Measurements from ENCODE around the gene MNT. TPM values are rescaled to one million over a fixed set of nuclear protein-coding genes. Genes with fewer than 3 reads are reported as not detected.

The MNT gene
- total RNA-seq, 4 donors from 2014 or later, result 9.5 to 57.8 (median 39.0) TPM

DNA sequence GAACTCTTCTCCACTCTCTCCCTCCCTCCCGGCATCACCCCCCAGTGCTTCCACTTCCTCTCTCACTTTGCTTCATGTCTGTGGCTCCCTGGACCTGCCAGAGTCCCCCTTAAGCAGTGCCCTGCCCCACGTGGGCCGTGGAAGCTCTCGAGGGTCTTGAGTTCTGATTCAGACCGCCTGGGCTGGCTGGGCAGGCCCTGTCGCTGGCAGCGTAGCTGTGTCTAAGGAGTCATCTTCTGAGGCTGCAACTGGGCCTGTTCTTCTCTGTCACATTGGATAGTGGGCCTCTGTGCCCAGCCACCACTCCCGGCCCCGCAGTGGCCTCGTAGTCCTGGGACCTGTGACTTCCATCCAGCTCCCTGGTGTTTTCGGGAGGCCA lies 30.7 kb downstream of the MNT start:
- H3K27ac ChIP-seq, result no peak overlapping the region
- peaks cover 0 to 43% (median 0%) of the 10 kb centered on the region in 3 donors for H3K36me3 ChIP-seq
- H3K4me3 ChIP-seq, result no peak overlapping the region
- no peaks in the 10 kb centered on the region for H3K9me3 ChIP-seq
- TF ChIP-seq, protein P1, sequence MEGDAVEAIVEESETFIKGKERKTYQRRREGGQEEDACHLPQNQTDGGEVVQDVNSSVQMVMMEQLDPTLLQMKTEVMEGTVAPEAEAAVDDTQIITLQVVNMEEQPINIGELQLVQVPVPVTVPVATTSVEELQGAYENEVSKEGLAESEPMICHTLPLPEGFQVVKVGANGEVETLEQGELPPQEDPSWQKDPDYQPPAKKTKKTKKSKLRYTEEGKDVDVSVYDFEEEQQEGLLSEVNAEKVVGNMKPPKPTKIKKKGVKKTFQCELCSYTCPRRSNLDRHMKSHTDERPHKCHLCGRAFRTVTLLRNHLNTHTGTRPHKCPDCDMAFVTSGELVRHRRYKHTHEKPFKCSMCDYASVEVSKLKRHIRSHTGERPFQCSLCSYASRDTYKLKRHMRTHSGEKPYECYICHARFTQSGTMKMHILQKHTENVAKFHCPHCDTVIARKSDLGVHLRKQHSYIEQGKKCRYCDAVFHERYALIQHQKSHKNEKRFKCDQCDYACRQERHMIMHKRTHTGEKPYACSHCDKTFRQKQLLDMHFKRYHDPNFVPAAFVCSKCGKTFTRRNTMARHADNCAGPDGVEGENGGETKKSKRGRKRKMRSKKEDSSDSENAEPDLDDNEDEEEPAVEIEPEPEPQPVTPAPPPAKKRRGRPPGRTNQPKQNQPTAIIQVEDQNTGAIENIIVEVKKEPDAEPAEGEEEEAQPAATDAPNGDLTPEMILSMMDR (IDR thresholded peaks at IDR 0.05), result no peak
- no peak for TF ChIP-seq POLR2A (IDR thresholded peaks at IDR 0.05)
- H3K4me1 ChIP-seq, result no peaks in the 10 kb centered on the region
- no peak for DNase-seq
- H3K27me3 ChIP-seq, result no peaks in the 10 kb centered on the region

DNA sequence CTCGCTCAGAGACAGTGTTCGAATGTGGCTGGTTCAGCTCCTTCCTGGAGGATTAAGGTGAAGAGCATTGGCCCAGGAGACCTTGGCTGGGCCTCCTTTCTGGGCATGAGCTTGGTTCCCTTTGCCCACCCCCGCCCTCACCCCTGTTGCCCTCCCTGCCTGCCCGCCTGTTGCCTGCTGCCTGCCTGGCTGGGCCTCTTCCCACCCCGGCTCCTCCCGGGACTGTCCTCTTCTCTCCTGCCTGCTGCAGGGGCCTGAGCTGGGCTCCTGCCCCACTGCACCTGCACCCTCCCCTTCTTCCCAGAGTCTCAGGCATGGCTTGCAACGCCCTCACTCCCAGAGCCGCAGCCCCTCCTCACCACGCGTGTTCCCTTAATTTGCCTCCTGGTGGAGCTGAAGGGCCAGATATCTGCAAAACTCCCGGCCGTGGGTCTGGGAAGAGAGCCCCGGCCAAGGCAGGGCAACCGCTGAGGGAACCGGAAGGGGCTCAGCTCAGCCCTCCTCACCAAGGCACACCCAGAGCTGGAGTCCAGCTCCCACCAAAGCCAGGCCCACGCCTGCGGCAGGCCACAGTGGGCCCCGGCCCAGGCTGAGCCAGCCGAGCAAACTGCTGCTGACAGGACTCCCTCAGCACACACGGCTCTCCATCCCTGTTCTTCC lies 31.2 kb downstream of the MNT start:
- H3K27ac ChIP-seq, result no peak overlapping the region
- H3K4me3 ChIP-seq, result no peak overlapping the region
- H3K27me3 ChIP-seq, result no peaks in the 10 kb centered on the region
- no peak for DNase-seq
- H3K36me3 ChIP-seq, result peaks cover 0 to 41% (median 0%) of the 10 kb centered on the region in 3 donors
- no peak for TF ChIP-seq POLR2A (IDR thresholded peaks at IDR 0.05)
- TF ChIP-seq, protein P1 (IDR thresholded peaks at IDR 0.05), result no peak
- H3K4me1 ChIP-seq, result no peaks in the 10 kb centered on the region
- no peaks in the 10 kb centered on the region for H3K9me3 ChIP-seq

DNA sequence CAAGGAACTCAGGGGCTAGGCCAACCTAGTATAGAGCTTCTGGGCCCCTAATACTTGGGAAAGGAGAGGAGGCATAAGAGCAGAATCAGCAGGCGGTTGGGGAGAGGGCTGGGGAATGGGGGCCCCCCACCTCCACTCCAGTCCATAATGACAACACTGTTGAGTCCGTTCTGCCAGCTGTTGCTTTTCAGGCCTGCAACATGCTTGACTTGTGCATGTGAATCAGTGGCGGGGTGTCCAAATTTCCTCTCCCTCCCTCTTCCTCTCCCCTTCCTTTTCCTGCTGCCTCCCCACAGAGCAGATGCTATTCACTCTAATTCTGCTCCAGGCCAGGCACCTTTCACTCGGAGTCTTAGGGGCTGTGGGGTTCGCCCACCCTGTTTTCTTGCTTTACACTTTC lies 31.8 kb downstream of the MNT start:
- TF ChIP-seq, protein P1 (IDR thresholded peaks at IDR 0.05), result no peak
- TF ChIP-seq POLR2A (IDR thresholded peaks at IDR 0.05), result no peak
- Histone ChIP-seq H3K4me3 (no peak overlapping the region), H3K27ac (no peak overlapping the region), H3K27me3 (no peaks in the 10 kb centered on the region), H3K9me3 (no peaks in the 10 kb centered on the region), H3K4me1 (no peaks in the 10 kb centered on the region), H3K36me3 (peaks cover 0 to 43% (median 0%) of the 10 kb centered on the region in 3 donors)
- DNase-seq, result no peak

DNA sequence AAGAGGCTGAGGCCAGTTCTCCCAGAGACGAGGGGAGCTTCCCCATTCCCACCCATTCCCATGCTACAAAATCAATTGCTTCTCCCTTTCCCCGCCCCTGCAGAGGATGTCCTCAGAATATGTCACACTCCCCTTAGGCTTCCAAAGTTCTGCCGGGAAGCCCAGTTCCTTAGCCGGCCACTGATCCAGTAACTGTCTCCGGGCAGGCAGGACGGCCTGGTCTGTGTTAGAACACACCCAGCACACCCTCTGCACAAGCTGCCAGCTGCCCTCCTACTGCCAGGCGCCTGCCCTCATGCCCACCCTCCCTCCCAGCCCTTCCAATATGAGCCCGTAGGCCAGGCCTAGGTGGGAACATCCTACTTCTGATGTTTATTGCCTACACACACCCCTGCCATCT lies 32.5 kb downstream of the MNT start:
- no peak overlapping the region for H3K4me3 ChIP-seq
- peaks cover 0 to 44% (median 0%) of the 10 kb centered on the region in 3 donors for H3K36me3 ChIP-seq
- TF ChIP-seq, protein P1 (IDR thresholded peaks at IDR 0.05), result no peak
- no peak for TF ChIP-seq POLR2A (IDR thresholded peaks at IDR 0.05)
- no peaks in the 10 kb centered on the region for H3K9me3 ChIP-seq
- H3K4me1 ChIP-seq, result no peaks in the 10 kb centered on the region
- no peak for DNase-seq
- no peaks in the 10 kb centered on the region for H3K27me3 ChIP-seq
- H3K27ac ChIP-seq, result no peak overlapping the region

DNA sequence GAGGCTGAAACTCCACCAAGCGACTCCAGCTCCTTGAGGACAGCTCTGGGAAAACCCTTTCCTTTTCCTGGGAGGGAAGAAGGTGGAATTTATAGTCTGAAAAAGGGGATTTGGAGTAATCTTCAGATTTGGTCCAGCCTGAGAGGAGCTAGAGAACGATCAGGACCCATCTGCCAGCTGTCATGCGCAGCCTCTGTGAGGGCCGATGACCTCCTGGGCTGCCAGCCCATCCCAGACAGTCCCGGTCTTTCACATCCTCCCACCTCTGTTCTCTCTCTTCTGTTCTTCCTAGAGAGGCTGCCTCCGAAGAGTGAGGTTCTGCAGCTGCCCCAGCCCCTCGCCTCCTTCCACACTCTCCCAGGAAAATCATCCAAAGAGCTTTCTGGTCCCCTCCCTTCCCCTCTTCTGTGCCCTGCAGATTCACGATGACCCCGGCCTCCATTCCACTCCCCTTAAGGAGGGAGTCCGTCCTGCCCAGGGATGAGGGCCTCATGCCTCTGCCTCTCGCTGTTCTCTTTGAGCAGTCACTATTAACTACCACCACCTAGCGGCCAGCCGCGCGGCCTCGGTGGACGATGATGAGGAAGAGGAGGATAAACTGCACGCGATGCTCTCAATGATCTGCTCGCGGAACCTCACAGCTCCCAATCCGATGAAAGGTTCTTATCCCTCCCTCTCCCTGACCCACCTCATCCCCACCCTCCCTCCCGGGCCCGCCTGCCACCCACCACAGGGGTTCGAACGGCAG lies 33.9 kb downstream of the MNT start:
- no peak for TF ChIP-seq POLR2A (IDR thresholded peaks at IDR 0.05)
- TF ChIP-seq, protein P1 (IDR thresholded peaks at IDR 0.05), result no peak
- DNase-seq, result no peak

More for the DNA sequence above, 33.9 kb downstream of the MNT start:
- no peak overlapping the region for H3K27ac ChIP-seq
- no peaks in the 10 kb centered on the region for H3K27me3 ChIP-seq
- peaks cover 0 to 42% (median 0%) of the 10 kb centered on the region in 3 donors for H3K36me3 ChIP-seq
- no peak overlapping the region for H3K4me3 ChIP-seq
- no peaks in the 10 kb centered on the region for H3K4me1 ChIP-seq
- no peaks in the 10 kb centered on the region for H3K9me3 ChIP-seq

All from Peyer's patch (tissue), 4 donors.